HUDEP-2 (cell line): ENCODE measurements around the gene RARA.
"Not testable (repeated sequence)": the region's sequence is repeated elsewhere in the genome, so short reads cannot be mapped to it uniquely, and the experiment has no call there.

Experiments used
- DNase-seq, 76 experiments: peaks; one replicate each; lab custom pipeline; 2025; ENCODE audit not compliant: unreplicated experiment in 76 of 76; lab: John Stamatoyannopoulos, UW

The RARA gene

DNA sequence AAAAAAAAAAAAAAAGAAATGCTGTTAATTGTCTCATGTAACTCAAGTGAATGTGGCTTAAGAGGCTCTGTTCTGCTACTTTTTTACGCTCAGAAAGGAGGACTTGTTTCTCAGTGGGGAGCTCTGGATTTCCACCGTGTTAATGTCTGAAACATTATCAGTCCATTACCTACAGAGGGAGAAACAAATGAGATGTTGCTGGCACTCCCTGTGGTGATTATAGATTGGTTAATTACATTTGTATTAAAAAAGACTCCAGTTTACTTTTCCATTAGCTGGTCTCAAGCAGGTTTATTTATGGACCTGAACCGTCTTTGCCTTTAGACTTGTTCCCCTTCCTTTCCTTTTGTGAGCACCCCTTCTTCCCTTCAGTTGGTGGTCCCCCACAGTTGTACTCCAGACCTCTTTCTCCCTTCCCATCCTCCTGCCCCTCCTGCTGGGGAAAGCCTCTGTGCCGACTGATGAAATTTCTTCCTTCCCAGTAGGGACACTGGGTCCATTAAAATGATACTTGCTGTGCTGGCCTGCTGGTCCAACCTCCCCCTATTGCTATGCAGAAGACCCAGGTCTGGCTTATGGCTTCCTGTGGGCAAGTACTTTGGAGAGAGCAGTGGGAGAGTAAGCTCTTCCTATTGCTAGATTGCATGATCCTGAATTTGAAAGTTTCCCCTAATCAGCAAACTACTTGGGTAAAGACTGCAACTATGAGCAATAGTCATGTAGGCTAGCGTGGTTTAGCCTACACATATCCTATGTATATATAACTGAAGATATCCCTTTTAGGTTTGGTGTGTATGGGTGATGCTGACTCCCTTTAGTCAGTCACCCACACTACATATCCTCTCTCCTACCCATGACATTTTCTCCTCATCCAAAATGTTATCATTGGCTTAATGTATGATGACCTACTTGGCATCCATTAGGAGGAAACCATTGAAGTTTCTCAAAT lies 13.2 kb upstream of the RARA start:
- no peak for DNase-seq

DNA sequence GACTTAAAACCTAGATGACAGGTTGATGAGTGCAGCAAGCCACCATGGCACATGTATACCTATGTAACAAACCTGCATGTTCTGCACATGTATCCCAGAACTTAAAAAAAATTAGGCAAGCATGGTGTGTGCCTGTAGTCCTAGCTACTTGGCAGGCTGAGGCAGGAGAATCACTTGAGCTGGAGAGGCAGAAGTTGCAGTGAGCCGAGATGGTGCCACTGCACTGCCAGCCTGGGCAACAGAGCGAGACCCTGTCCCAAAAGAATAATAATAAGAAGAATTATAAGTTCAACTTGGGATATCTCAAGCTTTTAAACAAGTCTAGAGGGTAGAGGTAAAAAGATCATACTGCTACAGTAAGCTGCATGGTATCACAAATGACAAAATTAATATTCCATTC lies 11.5 kb upstream of the RARA start:
- no peak for DNase-seq

- DNase-seq, result no peak
Observed at GRCh38 chr17:40298726-40299125, 10.3 kb upstream of the RARA start.

DNA sequence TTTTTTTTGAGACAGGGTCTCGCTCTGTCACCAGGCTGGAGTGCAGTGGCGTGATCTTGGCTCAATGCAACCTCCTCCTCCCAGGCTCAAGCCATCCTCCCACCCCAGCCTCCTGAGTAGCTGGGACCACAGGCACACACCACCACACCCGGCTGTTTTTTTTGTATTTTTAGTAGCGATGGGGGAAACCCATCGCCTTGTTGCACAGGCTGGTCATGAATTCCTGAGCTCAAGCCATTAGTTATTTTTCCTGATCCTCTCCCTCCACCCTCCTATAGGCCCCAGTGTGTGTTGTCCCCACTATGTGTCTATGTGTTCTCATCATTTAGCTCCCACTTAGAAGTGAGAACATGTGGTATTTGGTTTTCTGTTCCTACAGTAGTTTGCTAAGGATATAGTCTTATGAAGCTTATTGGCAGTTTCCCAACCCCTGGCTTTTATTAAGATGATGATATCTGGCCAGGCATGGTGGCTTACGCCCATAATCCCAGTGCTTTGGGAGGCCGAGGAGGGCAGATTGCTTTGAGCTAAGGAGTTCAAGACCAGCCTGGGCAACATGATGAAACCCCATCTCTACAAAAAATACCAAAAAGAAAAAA lies 9.7 kb upstream of the RARA start:
- DNase-seq, result not testable (repeated sequence)

- DNase-seq, result peak in 3 of 76 experiments; percentile 7 to 18 (median 12)
Observed at GRCh38 chr17:40301315-40301714, 7.7 kb upstream of the RARA start.

GRCh38 chr17:40303009-40303657 lies 5.8 kb upstream of the RARA start:
- DNase-seq, result peak in 31 of 76 experiments; percentile 9 to 63 (median 35)

DNA sequence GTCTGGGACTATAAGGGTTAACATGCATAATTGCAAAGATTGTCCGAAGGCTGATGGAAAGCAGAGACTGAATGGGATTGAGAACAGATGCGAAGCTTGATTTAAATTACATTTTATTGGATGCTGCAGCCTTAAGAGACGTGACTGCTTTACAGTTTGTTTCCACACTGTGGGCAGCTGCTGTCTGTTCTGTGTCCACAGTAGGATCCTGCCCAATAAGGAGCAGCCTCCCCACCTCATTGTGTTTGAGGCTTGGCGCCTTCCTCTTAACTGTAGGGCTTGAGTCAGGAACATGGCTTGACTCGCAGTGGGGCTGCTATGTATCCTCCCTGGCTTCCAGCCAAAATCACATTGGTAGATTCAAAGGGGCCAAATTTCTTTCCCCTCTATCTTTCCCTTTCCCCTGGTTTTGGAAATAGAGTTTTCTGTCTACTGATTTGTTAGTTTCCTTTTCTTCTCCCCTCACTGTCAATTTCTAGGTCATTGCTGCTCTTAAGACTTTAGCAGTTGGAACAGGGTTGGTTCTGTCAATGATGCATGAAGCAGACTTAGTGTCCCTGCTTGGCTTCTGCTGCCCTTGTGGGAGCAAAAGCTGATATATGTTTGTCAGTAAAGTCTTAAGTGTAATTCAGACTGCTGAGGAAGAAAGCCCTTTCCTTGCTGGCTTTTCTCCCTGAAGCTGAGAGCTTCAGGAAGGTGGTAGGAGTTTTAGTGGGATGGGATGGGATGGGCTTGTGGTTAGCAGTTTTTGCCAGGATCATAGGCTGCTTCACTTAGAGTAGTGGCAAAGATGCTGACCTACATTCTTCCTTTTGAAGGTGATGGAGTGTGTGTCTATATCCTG lies 5.0 kb upstream of the RARA start:
- no peak for DNase-seq

DNA sequence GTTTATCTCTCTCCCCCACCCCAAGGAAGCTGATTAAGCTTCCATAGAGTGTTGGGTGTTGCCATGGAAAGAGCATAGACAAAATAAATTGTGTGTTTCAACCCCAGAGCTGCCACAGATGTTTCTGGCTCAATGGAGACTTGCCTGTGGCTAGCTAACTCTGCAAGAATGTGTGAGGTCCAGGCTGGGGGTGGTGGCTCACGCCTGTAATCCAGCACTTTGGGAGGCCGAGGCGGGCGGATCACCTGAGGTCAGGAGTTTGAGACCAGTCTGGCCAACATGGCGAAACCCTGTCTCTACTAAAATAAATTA lies 4.5 kb upstream of the RARA start:
- not testable (repeated sequence) for DNase-seq

DNA sequence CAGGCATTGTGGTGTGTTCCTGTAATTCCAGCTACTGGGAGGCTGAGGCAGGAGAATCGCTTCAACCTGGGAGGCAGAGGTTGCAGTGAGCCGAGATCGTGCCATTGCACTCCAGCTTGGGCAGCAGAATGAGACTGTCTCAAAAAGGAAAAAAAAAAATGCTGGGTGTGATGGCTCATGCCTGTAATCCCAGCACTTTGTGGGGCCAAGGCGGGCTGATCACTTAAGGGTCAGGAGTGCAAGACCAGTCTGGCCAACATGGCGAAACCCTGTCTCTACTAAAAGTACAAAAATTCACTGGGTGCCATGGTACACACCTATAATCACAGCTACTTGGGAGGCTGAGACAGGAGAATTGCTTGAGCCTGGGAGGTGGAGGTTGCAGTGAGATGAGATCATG lies 4.1 kb upstream of the RARA start:
- not testable (repeated sequence) for DNase-seq

GRCh38 chr17:40306395-40306794 lies 2.6 kb upstream of the RARA start:
- DNase-seq, result peak in 1 of 76 experiments; percentile 20

DNA sequence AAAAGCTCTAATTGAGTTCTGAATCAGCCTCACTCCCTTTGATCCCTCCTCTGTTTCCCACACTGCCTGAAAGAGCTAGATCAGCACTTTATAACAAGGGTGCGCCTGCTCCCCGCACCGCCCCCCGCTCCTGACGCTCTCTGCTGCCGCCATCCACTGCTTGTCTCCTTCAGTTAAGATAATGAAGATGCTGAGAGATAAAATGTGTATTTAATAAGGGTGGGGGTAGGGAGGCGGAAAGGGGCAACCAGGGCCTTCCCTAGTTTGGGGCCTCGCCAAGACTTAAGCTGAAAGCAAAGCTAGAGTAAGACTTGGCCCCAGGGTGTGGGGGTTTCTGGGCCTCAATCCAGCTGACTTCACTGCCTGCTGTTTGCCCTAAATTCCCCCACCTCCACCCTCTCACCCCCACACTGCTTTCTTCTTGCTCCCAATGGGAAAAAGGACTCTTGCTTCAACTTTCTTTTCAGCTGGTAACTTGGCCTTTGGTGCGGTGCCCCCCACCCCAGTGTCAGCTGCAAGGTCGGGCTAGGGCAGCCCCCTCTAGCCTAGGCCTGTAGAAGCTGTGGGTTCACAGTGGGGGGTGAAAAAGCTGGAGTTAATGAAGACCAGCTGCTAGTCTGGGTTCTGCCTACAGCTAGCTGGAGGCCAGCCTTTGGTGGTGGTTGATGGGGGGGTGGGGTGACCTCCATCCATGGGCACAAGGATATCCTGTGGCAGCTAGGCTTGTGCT lies 1.8 kb upstream of the RARA start:
- peak in 38 of 76 experiments; percentile 16 to 85 (median 39) for DNase-seq

- peak in 2 of 76 experiments; percentile 10 to 22 for DNase-seq
Observed at GRCh38 chr17:40307740-40308239, 1.2 kb upstream of the RARA start.

GRCh38 chr17:40309949-40310510 lies 1.1 kb downstream of the RARA start:
- DNase-seq, result no peak

GRCh38 chr17:40310882-40311391 lies 2.0 kb downstream of the RARA start:
- DNase-seq, result no peak

DNA sequence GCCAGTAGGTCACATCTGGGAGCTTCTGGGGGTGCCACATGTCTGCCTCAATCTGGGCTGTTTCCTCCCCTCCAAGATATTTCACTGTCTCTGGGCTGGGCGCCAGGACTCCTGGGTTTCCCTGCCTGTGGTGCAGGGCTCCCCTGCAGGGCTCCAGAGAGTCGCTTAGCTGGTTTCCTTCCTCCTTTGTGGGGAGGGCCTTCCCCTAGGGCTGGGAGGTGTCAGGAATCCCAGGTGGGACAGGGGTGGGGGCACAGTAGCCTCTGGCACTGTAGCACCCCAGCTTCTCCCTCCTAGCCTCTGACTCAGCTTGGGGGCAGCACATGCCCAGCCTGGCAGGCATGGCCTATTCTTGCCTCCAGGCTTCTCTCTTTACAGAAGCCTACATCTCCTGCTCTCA lies 2.6 kb downstream of the RARA start:
- DNase-seq, result peak in 9 of 76 experiments; percentile 5 to 29 (median 19)

DNA sequence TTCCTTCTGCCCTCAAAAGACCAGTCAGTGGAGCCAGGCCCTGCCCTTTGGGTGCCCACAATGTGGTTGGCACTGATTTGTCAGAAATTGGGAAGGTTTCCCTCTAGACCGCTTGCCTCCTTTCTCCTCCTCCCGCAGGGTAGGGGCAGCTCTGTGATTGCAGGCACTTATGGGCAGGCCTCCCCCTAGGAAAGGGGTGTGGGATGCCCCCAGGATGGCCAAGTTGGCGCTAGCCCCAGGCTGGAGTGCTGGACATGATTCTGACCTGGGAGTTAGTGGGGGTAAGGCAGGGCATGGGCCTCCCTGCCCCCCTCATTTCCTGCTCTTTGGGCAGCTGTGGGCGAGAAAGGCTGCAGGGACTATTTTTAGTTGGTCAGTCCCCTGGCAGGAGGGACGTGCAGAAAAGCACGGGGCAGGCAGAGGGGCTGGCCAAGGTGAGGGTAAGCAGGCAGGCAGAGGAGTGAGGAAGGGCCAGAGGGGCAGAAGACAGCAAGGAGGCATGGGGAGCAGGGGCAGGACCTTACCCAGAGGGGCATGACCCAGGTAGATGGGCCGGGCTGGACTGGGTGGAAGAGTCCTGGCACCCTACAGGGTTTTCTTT lies 3.3 kb downstream of the RARA start:
- no peak for DNase-seq

DNA sequence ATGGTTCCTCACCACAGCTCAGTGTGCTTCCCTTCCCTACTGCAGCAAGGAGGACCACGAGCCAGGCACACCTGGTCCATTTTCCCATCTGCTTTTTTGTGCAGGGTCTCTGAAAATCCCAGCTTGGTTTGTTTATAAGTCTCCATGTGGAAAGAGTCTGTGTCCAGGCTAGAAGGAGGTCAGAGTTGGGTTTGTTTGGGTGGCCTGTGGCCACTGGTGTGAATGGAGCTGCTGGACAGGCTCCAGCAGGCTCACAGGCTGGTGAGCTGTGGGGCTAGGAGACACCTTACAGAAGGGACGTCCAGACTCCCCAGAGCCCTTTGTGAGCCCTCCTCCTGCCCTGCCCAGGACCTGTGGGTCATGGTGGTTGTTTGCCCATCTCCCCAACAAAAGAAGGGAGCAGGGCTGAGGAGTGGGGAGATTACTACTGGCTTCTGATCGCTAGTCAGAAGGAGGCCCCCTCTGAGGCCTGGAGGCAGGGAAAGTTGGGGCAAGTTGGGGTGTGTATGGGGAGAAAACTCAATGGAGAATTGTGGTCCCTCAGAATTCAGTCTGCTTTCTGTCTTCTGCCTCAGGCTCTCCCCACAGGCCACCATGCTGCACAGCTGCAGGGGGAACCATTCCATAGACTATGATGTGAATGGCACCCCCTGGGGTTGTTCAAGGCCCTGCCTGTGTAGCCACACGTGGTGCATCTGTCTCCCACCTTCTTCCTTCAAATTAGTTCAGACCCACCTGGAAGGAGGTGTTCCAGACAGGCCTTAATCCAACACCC lies 4.1 kb downstream of the RARA start:
- DNase-seq, result no peak
